NCI-H510A (cell line): Measurements from ENCODE around the gene FAM13A.
"Not testable (repeated sequence)": the region's sequence is repeated elsewhere in the genome, so short reads cannot be mapped to it uniquely, and the experiment has no call there.

Source experiments
- DNase-seq: peaks from one replicate; lab custom pipeline; 2025; lab: John Stamatoyannopoulos, UW

The FAM13A gene

DNA sequence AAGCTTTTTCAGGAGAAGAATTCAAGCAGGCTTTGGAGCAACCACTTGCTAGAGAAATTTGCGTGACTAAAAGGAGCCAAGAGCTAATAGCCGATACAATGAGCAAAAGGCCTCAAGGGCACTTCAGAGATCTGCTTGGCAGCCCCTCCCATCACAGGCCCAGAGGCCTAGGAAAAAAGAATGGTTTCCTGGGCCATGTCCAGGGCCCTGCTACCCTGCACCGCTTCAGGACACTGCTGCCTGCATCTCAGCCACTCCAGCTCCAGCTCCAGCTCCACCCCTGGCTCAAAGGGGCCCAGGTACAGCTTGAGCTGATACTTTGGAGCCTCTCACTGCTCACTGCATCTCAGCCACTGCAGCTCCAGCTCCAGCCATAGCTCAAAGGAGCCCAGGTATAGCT lies 98.9 kb downstream of the FAM13A start:
- DNase-seq: peak; percentile 58

GRCh38 chr4:88957570-88957969 lies 99.4 kb downstream of the FAM13A start:
- DNase-seq: no peak

GRCh38 chr4:88955580-88956380 lies 101.2 kb downstream of the FAM13A start:
- no peak for DNase-seq

- no peak for DNase-seq
Measured at GRCh38 chr4:88953400-88953799, 103.6 kb downstream of the FAM13A start.

- no peak for DNase-seq
Measured at GRCh38 chr4:88952081-88952480, 104.9 kb downstream of the FAM13A start.

GRCh38 chr4:88949605-88950004 lies 107.4 kb downstream of the FAM13A start:
- DNase-seq: peak; percentile 37

- no peak for DNase-seq
Measured at GRCh38 chr4:88940506-88940905, 116.5 kb downstream of the FAM13A start.

DNA sequence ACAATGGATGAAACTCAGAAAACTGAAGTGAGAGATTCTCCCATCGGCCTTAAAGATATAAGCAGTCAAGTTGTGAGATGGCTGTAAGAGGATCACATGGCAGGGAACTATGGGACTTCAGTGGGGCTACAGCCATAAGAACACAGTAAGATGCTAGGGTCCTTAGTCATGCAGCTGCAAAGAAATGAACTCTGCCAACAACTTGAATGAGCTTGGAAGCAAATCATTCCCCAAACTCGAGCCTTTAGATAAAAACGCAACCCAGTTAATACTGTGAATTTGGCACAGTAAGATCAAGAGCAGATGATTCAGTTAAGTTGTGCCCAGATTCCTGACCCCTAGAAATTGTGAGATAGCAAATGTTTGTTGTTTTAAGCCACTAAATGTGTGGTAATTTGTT lies 117.3 kb downstream of the FAM13A start:
- DNase-seq: no peak

DNA sequence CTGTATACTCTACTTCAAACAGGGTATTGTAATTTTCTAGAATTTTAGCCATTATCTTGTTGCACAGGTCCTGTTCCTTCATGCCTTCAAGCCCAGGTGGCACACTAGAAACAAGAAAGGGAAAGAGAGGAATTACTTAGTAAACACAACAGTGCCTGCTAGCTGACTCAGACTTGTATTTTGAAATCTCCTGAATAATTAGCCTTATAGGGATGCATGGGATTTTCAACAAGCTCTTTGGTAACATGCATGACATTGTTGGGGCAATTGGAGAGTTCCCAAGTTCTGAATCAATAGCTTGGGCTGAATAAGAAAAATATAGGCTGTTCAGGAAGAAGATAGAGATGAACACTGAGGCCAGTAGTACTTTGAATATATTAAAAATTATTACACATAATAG lies 118.8 kb downstream of the FAM13A start:
- DNase-seq: no peak

DNA sequence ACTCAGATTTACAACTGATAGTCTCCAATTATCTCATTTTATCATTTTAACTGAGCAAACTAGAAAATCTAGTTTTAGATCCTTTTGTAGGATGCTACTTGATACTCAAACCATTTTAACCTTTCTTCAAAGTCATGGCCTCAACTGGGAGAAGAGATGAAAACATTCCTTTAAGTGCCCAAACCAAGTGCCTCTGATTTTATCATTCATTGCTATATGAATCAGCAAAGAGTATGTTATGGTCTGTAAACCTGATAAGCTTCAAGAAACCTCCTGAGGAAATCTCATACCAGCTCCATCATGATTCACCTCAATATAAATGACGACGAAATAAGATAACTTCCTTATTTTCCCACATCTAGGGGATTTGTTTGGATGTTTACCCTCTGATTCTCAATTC lies 119.9 kb downstream of the FAM13A start:
- DNase-seq: no peak

GRCh38 chr4:88933414-88934160 lies 123.4 kb downstream of the FAM13A start:
- DNase-seq: no peak

DNA sequence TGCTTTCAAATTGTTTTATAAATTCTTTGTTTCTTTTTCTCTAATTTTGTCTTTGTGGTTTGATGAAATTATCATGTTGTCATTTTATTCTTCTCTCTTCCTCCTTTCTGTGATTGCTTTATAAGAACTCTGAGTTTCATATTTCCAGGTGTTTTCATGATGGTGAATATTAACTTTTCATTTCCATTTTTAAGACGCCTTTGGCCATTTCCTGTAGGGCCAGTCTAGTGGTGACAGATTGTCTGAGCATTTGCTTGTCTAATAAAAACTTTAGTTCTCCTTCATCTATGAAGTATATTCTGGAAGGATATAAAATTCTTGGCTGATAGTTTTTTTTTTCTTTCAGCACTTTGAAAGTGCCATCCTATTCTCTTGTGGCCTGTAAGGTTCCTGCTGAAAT lies 128.1 kb downstream of the FAM13A start:
- no peak for DNase-seq

- no peak for DNase-seq
Measured at GRCh38 chr4:88927420-88927819, 129.6 kb downstream of the FAM13A start.

GRCh38 chr4:88919056-88919455 lies 137.9 kb downstream of the FAM13A start:
- DNase-seq: no peak

GRCh38 chr4:88913181-88913580 lies 143.8 kb downstream of the FAM13A start:
- not testable (repeated sequence) for DNase-seq

DNA sequence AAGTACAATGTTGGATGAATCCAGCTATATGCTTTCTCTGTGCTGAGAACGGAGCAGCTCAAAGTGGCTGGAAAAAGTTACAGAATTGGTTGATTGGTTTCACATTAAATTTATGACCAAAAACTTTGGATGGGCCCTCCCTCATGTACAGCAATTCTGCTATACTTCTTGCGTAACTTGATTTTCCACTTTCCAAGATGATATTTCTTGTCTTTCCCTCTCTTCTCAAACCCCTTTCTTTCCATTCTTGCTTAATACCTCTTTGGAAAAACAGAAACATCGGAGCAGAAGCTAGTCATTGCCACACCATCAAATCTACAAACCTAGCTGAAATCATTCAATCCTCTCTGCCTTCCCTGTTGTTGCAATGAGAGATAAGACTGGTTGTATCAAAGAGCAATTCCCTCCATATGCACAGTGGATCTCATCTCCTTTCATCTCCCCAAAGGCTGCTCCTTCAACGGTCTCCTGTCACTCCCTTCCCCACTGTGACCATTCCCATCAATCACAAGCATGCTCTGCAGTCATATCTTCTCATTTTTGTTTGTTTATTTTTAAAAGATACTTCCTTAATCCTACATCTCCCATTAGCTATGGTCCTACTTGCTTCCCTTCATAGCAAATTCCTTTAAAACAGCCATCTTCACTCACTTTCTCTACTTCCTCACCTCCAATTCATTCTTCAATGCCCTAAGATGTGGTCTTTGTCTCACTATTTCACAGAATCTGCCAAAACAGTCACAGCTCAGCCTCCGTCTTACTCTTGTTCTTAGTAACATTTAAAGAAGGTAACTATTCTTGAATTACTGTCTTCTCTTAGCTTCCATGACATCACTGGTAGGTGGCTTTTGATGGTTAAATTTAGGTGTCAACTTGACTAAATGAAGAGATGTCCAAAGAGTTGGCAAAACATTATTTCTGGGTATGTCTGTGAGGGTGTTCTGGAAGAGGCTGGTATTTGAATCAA lies 145.5 kb downstream of the FAM13A start:
- no peak for DNase-seq

GRCh38 chr4:88910101-88910500 lies 146.9 kb downstream of the FAM13A start:
- DNase-seq: no peak

GRCh38 chr4:88908521-88908920 lies 148.5 kb downstream of the FAM13A start:
- DNase-seq: no peak

DNA sequence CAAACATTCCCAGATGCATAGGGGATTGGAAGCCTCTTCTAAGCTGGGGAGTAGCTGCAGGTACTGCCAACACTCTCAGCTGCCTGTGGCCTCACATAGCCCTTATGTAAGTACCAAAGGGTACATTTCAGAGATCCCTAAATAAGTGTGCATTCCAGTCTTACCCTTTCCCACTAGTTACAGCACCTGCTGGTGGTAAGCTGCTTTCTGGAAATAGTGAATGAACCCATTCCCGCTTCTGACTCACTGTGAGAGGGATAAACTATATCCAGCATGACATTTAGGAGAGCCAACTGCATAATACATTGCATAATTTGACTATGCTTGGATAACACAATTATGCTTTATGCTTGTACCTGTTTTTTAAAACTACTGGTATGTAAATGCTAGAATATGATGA lies 149.0 kb downstream of the FAM13A start:
- no peak for DNase-seq

DNA sequence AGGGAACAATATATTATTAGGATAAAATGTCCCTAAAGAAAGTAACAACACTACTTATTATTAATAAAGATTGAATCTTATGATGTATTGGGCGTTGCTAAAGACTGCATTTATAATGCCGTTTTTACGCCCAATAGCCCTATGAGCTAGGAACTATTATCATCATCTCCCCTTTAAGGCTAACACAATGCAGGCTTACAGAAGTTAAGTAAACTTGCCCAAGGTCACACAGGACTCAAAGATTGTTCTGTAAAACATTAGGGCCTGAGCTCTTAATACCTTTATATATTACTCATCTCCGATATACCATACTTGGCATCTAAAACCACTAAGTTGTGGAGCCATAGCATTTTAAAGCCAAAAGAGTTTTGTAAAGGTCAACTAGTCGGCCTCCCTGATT lies 149.5 kb downstream of the FAM13A start:
- no peak for DNase-seq

DNA sequence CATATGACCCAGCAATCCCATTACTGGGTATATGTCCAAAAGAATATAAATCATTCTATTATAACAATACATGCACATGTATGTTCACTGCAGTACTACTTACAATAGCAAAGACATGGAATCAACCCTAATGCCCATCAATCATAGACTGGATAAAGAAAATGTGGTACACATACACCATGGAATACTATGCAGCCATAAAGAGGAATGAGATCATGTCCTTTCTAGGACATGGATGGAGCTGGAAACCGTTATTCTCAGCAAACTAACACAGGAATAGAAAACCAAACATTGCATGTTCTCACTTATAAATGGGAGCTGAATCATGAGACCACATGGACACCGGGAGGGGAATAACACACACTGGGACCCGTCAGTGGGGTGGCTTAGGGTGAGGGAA lies 152.7 kb downstream of the FAM13A start:
- DNase-seq: not testable (repeated sequence)

- DNase-seq: no peak
Measured at GRCh38 chr4:88900432-88900831, 156.6 kb downstream of the FAM13A start.
